Mesothelial cell of epicardium (in vitro differentiated cells): ENCODE data around the gene MTHFR. TPM values are rescaled to one million over a fixed set of nuclear protein-coding genes. Genes with fewer than 3 reads are reported as not detected.
A peak's percentile ranks its signal among the peaks of the same experiment; 100 is the strongest.

Source experiments
- DNase-seq, 2 experiments: peaks; one replicate each; pipeline ENCODE4 v3.0.0; 2021; ENCODE audit warnings: low spot score in 2 of 2; ENCODE audit not compliant: unreplicated experiment in 2 of 2
- H3K27ac Mint-ChIP-seq: 2 replicates; pipeline ENCODE4 v1.8.0; 2021; ENCODE audit warnings: mixed read lengths
- H3K27me3 Mint-ChIP-seq: 2 replicates; pipeline ENCODE4 v1.8.0; 2021; ENCODE audit warnings: low read depth, mixed read lengths
- H3K36me3 Mint-ChIP-seq: 2 replicates; pipeline ENCODE4 v1.8.0; 2021; ENCODE audit warnings: mixed read lengths
- H3K4me1 Mint-ChIP-seq: 2 replicates; pipeline ENCODE4 v1.8.0; 2021; ENCODE audit warnings: mixed read lengths
- H3K4me3 Mint-ChIP-seq: 2 replicates; pipeline ENCODE4 v1.8.0; 2021; ENCODE audit warnings: mild to moderate bottlenecking, moderate library complexity, mixed read lengths
- H3K9me3 Mint-ChIP-seq: 2 replicates; pipeline ENCODE4 v1.8.0; 2021; ENCODE audit warnings: mixed read lengths
- CTCF ChIP-seq: fragments of 200-600 bp; sonication (generic); IDR thresholded peaks from one replicate; pipeline ENCODE4 v1.5.0; 2021; ENCODE audit warnings: antibody characterized with exemption; ENCODE audit not compliant: unreplicated experiment
- total RNA-seq: library from RNA; stranded (reverse); gene quantifications from 3 replicates; pipeline ENCODE4 v1.2.1, GENCODE V29; 2021

Gene MTHFR
- total RNA-seq, 1 donor from 2014 or later: 39.2 TPM

DNA sequence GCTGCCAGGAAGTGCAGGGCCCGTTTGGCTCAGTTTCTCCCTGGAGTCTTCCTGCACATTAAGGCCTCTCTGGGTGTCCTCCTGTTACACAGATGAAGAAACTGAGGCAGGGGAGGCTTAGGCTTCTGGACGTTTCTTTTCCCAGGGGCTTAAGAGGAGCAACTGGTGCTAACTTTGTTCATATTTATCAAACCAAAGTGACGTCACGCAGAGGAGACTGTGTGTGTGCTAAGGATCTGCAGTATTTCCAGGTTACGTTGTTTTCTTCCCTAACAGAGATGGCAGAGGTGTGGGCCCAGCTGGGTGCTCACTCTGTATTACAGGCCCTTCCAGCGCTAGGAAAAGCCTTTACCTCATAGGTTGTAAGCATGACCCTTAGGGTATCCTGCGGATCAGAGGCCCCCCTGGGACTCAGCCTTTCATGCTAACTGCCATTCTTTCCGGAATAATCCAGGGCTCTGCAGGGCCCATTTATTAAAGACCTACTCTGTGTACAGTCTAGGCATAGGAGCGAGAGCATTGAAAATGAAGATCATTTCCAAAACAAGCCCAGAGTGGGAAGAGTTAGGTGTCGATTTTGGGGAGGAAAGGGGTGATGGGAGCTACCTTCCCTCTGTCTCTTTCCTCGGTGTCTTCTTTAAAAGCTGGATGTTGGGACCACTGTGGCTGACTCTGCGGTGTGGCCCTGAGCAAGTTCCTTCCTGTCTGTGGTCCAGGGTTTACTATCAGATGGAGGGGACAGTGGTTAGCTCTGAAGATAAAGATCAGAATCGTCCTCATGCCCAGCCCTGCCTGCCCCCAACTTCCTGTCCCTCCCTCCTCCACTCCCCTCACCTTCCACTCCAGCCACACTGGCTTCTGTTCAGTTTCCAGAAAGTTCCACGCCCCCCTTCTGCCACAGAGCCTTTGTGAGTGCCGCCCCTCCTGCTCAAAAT, 65.2 kb downstream of the MTHFR start:
- H3K27ac Mint-ChIP-seq: no peak overlapping the region
- no peak overlapping the region for H3K4me3 Mint-ChIP-seq
- no peak for DNase-seq
- peaks cover 13% of the 10 kb centered on the region for H3K4me1 Mint-ChIP-seq
- peaks cover 2% of the 10 kb centered on the region for H3K36me3 Mint-ChIP-seq
- H3K9me3 Mint-ChIP-seq: no peaks in the 10 kb centered on the region
- no peak for TF ChIP-seq CTCF
- H3K27me3 Mint-ChIP-seq: no peaks in the 10 kb centered on the region

DNA sequence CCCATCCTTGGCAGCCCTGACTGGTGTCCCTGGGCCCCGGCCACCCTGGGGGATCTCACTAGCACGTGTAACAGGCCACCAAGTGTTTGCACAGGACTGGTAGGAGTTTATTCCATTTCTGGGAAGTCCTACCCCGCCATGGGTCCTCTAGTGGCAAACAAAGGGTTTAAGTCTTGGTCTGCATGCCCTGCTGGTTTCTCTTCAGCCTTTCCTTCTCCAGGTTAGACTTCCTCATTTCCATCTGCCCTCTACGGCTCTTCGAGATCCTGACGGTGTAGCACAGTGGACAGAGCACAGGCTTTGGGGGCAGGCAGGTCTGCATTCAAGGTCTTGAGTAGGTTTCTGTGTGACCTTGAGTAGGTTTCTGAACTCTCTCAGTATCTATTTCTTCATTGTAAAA, 67.0 kb downstream of the MTHFR start:
- no peak for DNase-seq
- H3K4me3 Mint-ChIP-seq: no peak overlapping the region
- H3K4me1 Mint-ChIP-seq: peaks cover 13% of the 10 kb centered on the region
- H3K9me3 Mint-ChIP-seq: no peaks in the 10 kb centered on the region
- no peak overlapping the region for H3K27ac Mint-ChIP-seq
- no peak for TF ChIP-seq CTCF
- H3K36me3 Mint-ChIP-seq: no peaks in the 10 kb centered on the region
- no peaks in the 10 kb centered on the region for H3K27me3 Mint-ChIP-seq

DNA sequence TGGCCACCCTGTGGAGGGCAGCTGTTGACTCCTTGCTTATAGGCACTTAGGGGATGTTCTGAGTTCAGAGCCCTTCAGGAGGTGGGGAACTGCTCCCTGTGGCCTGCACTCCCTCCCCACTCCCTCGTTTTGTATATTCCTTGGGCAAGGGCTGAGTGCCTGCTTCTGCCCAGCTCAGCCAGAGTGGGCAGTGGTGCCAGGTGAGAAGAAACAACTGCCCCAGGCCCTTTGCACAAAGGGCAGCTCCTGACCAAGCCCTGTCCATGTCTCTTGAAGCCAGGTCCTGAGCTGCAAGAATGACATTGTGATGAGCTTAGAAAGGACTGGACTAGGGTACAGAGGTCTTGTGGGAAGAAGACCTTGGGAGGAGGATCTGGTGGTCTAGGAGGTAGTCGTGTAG, 67.7 kb downstream of the MTHFR start:
- Mint-ChIP-seq H3K27me3 (no peaks in the 10 kb centered on the region), H3K27ac (no peak overlapping the region), H3K9me3 (no peaks in the 10 kb centered on the region), H3K36me3 (no peaks in the 10 kb centered on the region), H3K4me1 (peaks cover 13% of the 10 kb centered on the region), H3K4me3 (no peak overlapping the region)
- no peak for DNase-seq
- no peak for TF ChIP-seq CTCF

DNA sequence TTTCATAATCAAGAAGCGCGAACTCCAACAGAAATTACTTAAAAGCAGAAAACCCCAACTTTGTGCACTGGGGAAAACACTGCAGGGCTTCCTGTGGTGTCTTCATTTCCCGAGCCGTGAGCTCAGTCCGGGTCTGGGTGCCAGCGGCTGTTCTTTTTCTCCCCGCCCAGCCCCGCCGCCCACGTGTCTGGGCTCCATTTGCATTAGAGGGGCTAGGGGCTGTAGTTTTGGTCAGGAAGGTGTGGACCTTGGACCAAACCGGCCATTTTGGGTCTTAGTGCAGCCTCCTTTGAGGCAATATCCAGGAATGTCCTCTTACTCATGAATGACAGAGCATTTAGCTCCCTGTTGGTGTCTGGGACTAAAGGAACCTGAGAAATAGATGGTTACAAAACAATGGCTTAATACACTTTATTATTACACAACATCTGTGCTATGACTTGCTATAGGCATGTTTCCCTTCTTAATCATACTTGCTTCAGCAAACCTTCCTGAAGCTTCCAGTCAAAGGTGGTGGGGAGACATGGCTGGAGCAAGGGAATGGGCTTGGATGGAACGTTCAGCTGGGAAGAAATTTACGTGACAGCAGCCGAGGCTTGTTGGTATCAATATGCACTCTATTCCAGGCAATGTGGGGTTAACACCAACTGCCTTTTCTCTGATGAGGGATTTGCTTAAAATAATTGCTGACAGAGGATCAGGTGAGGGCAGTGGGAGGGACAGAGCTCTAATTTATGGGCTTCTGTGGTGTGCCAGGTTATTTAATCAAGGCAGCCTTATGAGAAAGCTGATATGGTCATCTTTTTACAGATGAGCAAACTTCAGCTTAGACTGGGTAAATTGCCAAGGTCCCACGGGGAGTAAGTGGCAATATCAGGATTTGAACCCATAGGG, 68.8 kb downstream of the MTHFR start:
- peak overlapping the region; percentile 44 for H3K27ac Mint-ChIP-seq

More for the DNA sequence above, 68.8 kb downstream of the MTHFR start:
- Mint-ChIP-seq H3K36me3 (no peaks in the 10 kb centered on the region), H3K4me3 (peak overlapping the region; percentile 94), H3K4me1 (peaks cover 17% of the 10 kb centered on the region), H3K27me3 (no peaks in the 10 kb centered on the region), H3K9me3 (no peaks in the 10 kb centered on the region)
- no peak for DNase-seq
- no peak for TF ChIP-seq CTCF
